Measurements from ENCODE around the gene ACOX3.

Gene ACOX3

GRCh38 chr4:8331575-8331955 is 109.0 kb downstream of the ACOX3 start:
- DNase-seq = no peak

DNA sequence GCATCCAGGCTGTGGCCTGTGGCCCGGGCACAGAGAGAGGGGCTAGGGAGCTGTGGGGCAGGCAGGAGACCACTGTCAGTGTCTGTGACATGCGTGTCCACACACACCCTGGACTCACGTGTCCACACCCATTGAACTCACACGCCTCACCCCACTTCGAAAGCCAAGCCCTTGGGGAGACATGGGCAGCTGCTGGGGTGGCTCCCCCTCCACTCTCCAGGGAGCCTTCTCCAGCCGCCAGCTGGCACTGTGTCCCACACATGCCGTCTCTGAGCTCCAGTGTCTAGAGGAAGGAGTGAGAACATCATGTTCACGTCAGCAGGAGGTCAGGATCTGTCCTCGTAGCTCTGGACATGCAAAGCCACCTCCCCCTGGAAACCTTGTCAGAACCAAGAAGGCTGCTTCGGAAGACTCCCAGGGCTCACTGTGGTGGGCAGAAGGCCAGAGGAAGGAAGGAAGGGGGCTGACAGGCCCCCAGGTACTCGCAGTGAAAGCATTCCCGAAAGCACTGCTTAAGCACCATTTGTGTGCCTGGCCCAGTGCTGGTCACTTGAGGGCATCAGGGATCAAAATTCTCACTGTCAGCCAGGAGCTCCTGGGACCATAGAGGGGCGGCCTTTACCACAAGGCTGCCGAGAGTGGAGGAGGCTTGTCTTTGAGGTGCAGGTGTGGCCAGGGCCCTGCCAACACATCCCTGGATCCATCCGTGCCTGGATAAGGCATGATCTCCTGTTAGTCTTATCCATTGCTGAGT is 109.5 kb downstream of the ACOX3 start:
- DNase-seq = no peak

DNA sequence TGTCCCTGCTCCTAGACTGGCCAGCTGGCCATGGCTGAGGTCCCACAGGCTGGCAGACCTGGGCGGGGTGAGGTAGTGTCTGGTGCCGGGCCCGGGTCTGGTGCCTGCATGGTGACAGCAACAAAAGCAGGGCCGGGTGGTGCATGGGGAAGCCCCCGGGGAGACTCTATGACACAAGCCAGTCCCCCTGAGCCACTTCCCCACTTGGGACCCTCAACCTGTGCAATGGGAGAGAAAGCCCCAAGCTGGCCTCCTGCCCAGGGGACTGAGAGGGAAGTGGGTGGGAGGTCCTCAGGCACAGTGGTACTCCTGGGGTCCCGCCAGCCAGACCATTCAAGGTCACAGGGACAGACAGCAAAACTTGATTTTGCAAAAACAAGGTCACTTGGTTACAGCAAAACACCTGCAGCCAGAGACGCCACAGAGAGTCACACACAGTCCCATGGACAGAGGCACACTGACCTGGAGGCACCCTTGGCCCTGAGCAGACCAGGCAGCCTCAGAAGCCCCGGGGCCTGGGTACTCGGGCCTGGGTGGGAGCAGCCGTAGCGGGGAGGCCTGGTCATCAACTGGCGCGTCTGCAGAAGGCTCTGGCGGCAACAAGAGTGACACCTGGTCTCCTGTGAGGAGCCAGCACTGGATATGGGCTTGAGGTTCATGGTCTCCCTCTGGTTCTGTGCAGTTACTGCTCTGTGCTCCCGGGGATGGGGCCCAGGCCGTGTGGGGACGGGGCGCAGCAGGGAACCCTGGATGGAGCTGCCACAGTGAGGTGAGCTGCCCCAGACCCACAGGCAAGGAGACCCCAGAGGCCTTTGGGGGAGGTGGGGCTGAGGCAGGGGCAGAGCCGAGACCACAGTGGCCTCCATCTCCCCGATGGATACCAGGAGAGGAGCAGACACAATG is 110.4 kb downstream of the ACOX3 start:
- DNase-seq = no peak

GRCh38 chr4:8329560-8329858 is 111.0 kb downstream of the ACOX3 start:
- no peak for DNase-seq

DNA sequence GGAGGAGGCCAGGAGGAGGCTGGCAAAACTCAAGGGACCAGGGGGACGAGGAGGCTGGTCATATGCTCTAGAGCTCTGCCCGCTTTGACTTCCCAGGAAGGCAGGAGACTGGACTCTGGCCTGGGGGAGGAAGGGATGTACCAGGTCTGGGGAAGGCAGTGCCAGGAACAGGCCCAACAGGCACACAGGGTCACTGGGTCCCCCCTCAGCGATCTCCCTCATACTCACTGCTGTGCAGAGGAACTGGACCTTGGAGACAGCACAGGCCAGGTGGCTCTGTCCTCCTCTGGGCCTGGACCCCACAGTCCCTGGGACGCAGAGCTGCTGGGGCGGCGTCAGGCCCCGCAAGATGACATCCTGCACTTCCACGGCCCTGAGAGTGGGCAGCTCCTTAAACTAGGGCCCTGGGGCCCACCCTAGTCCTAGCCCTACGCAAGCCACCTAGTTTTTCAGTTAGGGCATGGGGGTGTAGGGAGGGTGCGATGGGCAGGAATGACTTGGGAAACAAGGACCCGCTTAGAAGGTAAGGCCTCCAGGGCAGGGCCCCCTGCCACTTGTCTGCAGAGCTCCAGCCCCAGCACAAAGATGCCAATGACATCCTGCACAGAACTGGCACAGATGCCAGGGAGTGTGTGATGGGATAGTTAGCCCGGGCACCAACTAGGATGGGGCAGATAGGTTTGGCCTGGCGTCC is 111.5 kb downstream of the ACOX3 start:
- DNase-seq = no peak

DNA sequence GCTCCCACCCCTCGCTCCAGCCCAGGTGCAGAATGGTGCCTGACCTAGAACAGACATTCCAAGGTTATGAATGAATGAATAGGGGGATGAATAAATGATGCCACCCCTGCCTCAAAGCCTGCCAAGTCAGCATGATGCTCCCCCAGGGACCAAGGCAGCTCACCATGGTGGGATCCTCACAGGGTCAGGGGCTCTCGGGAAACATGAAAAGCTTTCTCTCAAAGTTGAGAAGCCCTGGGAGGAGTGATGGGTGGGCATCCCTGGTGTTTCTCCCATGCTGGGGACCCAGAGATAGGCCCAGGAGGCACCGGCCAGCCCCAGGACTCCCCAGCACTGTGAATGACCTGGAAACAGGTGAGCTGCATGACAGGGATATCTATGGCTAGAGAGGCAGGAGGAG is 112.1 kb downstream of the ACOX3 start:
- DNase-seq = no peak

DNA sequence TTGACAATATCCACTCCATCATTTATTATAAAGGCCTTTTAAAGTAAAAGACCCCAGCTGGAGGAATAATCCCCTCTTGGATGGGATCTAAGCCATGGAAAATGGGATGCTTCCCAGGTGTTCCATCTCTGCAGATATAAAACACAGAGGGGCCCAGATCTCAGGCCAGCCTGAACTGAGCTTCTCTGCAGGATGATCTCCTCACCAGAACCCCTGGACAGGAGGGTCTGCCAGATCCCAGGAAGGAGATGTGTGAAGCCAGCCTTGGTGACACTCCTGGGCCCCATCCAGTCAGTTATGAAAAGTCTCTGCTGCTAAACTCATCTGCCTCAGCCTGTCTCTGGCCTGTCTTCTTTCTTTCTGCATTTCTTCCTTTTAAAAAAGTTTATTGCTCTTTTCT is 114.3 kb downstream of the ACOX3 start:
- DNase-seq = no peak

DNA sequence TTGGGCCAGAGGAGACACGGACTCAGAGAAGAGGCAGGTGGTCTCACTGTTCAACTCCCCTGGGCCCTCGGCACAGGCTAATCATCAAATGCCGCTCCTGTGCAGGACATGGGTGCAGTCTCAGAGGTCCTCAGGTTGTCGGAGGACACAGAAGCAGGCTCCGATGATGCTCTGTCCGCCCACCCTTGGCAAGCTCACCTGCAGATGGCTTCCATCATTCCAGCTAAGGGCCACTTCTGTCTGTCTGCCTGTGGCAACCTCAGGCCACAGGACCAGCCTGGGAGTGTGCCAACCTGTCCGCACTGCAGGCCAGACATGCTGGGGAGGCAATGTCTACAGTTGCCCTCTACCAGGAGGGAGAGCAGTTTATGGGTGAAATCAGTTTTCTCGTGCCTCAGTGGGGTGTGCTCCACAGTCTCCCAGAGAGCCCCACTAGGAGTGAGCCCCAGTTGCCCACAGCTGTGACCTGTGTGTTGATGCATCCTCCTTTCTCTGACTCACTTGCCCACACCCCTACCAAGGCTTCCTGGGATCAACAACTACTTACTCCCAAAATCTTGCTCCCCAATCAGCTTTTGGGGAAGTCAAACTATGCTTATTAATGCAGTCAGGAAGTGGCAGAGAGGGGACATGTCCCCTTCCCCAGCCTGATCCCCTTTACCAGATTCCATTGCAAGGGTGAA is 115.1 kb downstream of the ACOX3 start:
- DNase-seq = no peak

DNA sequence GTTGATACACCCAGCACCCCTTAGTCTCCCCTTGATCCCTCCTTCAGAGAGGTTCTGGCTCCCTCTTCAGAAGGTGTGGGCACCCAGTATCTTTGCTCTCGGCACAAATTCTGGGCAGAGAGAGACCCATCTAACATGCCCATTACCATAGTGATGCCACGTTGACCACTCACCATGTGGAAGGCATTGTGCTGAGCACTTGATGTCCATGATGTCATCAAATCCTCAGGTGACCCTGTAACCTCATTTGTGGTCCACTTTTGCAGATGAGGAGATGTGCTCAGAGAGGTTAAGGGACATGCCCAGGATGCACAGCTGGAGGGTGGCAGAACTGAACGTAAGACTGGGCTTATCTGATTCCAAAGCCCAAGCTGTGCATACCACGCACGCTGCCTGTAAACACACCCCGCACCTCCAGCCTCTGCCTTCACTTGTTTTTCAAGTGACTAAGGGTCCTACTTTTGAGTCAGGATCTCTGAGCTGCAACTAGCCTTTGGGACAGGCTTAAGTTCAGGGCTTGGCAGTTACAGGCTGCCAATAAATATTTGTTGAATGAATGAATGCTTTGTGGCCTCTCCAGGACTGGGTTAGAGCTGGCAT is 115.8 kb downstream of the ACOX3 start:
- no peak for DNase-seq

DNA sequence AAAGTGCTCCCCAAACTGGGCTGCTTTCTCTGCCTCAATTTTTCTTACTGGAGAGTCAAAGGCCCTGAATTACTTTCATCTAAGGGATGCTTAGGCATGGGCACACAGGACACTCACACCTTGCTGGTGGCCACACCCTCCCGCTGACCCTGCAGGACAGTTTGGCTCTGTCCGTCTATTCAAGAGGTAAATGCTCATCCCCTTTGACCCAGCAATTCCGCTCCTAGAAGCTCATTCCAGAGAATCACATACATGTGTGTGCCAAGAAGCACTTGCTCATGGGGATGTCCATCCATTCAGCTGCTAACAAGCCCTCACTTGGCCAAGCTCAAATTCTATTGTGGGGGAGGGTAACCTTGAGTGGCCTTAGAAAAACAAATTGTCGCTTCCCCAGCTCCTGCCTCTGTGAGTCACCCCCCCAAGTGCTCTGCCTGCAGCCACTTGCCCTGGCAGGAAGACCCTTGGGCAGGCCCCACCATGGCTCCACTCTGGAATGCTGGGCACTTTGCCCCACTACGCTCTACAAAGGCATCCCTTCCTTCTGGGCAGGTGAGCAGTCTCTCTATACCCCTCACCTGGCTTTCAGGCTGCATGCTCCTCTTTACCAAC is 116.5 kb downstream of the ACOX3 start:
- DNase-seq = no peak

GRCh38 chr4:8322794-8323704 is 117.5 kb downstream of the ACOX3 start:
- no peak for DNase-seq

GRCh38 chr4:8321771-8322170 is 118.8 kb downstream of the ACOX3 start:
- DNase-seq = no peak

GRCh38 chr4:8321220-8321619 is 119.3 kb downstream of the ACOX3 start:
- DNase-seq = no peak

DNA sequence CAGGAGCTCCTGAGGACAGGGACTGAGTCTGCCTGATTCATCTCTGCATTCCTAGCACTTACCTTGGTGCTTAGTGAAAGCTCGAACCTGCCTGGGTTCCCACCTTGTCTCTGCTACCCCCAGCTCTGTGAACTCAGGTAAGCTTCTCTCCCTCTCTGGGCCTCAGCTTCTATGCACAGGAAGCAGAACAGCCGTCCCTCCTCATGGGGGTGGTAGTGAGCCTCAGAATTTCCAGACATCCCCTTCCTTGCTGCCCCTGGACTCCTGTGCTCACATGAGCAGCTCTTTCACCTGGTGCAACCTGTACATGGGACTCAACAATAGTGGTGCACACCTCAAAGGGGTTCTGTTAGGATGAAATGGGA is 120.2 kb downstream of the ACOX3 start:
- DNase-seq = no peak

GRCh38 chr4:8319731-8320385 is 120.7 kb downstream of the ACOX3 start:
- no peak for DNase-seq

- DNase-seq = no peak
Observed at GRCh38 chr4:8319061-8319460, 121.5 kb downstream of the ACOX3 start.

DNA sequence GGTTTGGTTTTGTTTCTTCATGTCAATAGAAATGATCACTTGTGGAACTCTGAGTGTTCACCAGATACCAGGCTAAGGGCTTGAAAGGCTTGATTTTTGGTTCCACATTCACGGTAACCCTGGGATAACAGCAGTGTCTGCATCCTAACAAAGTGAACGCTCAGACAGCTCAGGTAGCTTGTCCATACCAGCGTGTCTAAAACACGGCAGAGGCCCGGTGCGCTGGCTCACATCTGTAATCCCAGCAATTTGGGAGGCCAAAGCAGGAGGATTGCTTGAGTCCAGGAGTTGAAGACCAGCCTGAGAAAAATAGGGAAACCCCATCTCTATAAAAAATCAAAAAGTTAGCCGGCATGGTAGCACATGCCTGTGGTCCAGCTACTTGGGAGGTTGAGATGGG is 122.0 kb downstream of the ACOX3 start:
- DNase-seq = no peak

DNA sequence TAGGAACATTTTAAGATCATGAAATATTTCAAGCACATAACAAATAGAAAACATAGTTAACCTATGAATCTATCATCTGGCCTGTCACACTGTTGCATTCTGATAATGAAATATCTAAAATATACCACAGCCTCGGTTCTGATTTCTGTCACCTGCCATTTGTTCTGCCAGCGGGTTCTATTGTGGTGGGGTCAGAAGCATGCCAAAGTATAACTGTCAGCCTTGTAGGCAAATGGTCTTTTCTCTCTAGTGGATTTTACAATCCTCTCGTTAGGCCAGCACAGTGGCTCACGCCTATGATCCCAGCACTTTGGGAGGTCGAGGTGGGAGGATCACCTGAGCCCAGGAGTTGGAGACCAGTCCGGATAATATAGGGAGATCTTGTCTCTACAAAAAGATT is 123.0 kb downstream of the ACOX3 start:
- no peak for DNase-seq

- DNase-seq = no peak
Observed at GRCh38 chr4:8316911-8317351, 123.6 kb downstream of the ACOX3 start.
